ENCODE results near the gene EPB41L4B. TPM values are rescaled to one million over a fixed set of nuclear protein-coding genes. Genes with fewer than 3 reads are reported as not detected.

The EPB41L4B gene
- total and polyA plus RNA-seq, 12 donors = 0.20 to 15.2 (median 4.4) TPM

- ATAC-seq = no peak
- H3K4me3 ChIP-seq = no peak overlapping the region
- 79 to 84% methylated on average over 2 of the region's 2 CpGs for WGBS, 2 donors
- intact Hi-C loops (cut with DNase I) = loop anchor here in 1 of 10 donors (10.0 kb wide), 1 partner anchor 186 kb away; the partner anchor contains the start of gene TMEM245
- no peak for TF ChIP-seq CTCF (IDR thresholded peaks at IDR 0.05)
- peaks cover 0 to 3% (median 0%) of the 10 kb centered on the region in 7 donors for H3K27me3 ChIP-seq
- H3K36me3 ChIP-seq = no peaks in the 10 kb centered on the region
- H3K9me3 ChIP-seq = no peaks in the 10 kb centered on the region
- H3K27ac ChIP-seq = no peak overlapping the region
- no peak for DNase-seq
- H3K4me1 ChIP-seq = peaks cover 0 to 9% (median 0%) of the 10 kb centered on the region in 9 donors
Observed at GRCh38 chr9:109301012-109301411, 19.8 kb downstream of the EPB41L4B start.

- intact Hi-C loops (cut with DNase I) = loop anchor here in 1 of 10 donors (10.0 kb wide), 1 partner anchor 185 kb away; the partner anchor contains the start of gene TMEM245
- no peak overlapping the region for H3K4me3 ChIP-seq
- no peak for ATAC-seq
- no peak for TF ChIP-seq CTCF (IDR thresholded peaks at IDR 0.05)
- DNase-seq = no peak
- no peak overlapping the region for H3K27ac ChIP-seq
- H3K4me1 ChIP-seq = peaks cover 0 to 9% (median 0%) of the 10 kb centered on the region in 9 donors
- no peaks in the 10 kb centered on the region for H3K9me3 ChIP-seq
- 82% methylated on average over 11 of the region's 11 CpGs for WGBS, 2 donors
- H3K36me3 ChIP-seq = no peaks in the 10 kb centered on the region
- peaks cover 0 to 3% (median 0%) of the 10 kb centered on the region in 7 donors for H3K27me3 ChIP-seq
Observed at GRCh38 chr9:109299891-109300290, 21.0 kb downstream of the EPB41L4B start.

- no peak for ATAC-seq
- peaks cover 0 to 3% (median 0%) of the 10 kb centered on the region in 7 donors for H3K27me3 ChIP-seq
- 36 to 56% methylated on average over 1 of the region's 1 CpG for WGBS, 2 donors
Observed at GRCh38 chr9:109297899-109298298, 23.0 kb downstream of the EPB41L4B start.

More at GRCh38 chr9:109297899-109298298, 23.0 kb downstream of the EPB41L4B start:
- Histone ChIP-seq H3K4me3 (no peak overlapping the region), H3K9me3 (no peaks in the 10 kb centered on the region), H3K4me1 (no peaks in the 10 kb centered on the region), H3K27ac (no peak overlapping the region), H3K36me3 (no peaks in the 10 kb centered on the region)
- TF ChIP-seq CTCF (IDR thresholded peaks at IDR 0.05) = no peak
- no peak for DNase-seq
- intact Hi-C loops (cut with DNase I) = no loop called here

All from heart right ventricle (tissue), 16 donors.